ENCODE data around the gene ALOX12B.
A peak's percentile ranks its signal among the peaks of the same experiment; 100 is the strongest.

ALOX12B gene

GRCh38 chr17:8121681-8122421 lies 34.3 kb upstream of the ALOX12B start:
- peak; percentile 48 for TF ChIP-seq CTCF (IDR thresholded peaks at IDR 0.05; ENCODE audit: low read depth, low read length)
- H3K4me3 ChIP-seq (ENCODE audit: low read depth, low read length): peak overlapping the region; percentile 70

GRCh38 chr17:8121407-8121680 lies 33.8 kb upstream of the ALOX12B start:
- H3K4me3 ChIP-seq (ENCODE audit: low read depth, low read length): peak overlapping the region; percentile 70
- no peak for TF ChIP-seq CTCF (IDR thresholded peaks at IDR 0.05; ENCODE audit: low read depth, low read length)

- peak overlapping the region; percentile 70 for H3K4me3 ChIP-seq (ENCODE audit: low read depth, low read length)
- peak; percentile 41 for TF ChIP-seq CTCF (IDR thresholded peaks at IDR 0.05; ENCODE audit: low read depth, low read length)
Measured at GRCh38 chr17:8120520-8121406, 33.2 kb upstream of the ALOX12B start.

GRCh38 chr17:8119581-8120519 lies 32.3 kb upstream of the ALOX12B start:
- peak overlapping the region; percentile 70 for H3K4me3 ChIP-seq (ENCODE audit: low read depth, low read length)
- no peak for TF ChIP-seq CTCF (IDR thresholded peaks at IDR 0.05; ENCODE audit: low read depth, low read length)

GRCh38 chr17:8118769-8119580 lies 31.5 kb upstream of the ALOX12B start:
- H3K4me3 ChIP-seq (ENCODE audit: low read depth, low read length): peak overlapping the region; percentile 62
- TF ChIP-seq CTCF (IDR thresholded peaks at IDR 0.05; ENCODE audit: low read depth, low read length): peak; percentile 91

GRCh38 chr17:8117980-8118768 lies 30.7 kb upstream of the ALOX12B start, which contains the start of gene ALOXE3:
ALOXE3 (minus strand) TSS chr17:8118514; CDS start chr17:8117990, 524 bp downstream.
- H3K4me3 ChIP-seq (ENCODE audit: low read depth, low read length): peak within 1 kb of the TSS; percentile 62
- no peak for TF ChIP-seq CTCF (IDR thresholded peaks at IDR 0.05; ENCODE audit: low read depth, low read length)

Data from WI38 (cell line).